Coronary artery (tissue), 2 donors: ENCODE measurements around the gene TRPV3.
A peak's percentile ranks its signal among the peaks of the same experiment; 100 is the strongest.

Experiments used
- DNase-seq: peaks from one replicate; pipeline ENCODE4 v3.0.0-alpha.2; 2017; ENCODE audit warnings: low spot score
- H3K27ac ChIP-seq, 2 donors: fragments of 200-600 bp; sonication (generic); one replicate each; pipeline ENCODE4 v1.5.1; 2016 to 2019
- H3K4me3 ChIP-seq: fragments of 200-600 bp; sonication (generic); 2 replicates; pipeline ENCODE4 v1.5.1; 2016; ENCODE audit warnings: mild to moderate bottlenecking, moderate library complexity
- TF ChIP-seq, protein P1 (sequence below): fragments of 200-600 bp; sonication (generic); IDR thresholded peaks from one replicate; pipeline ENCODE4 v1.5.1; 2019; ENCODE audit warnings: antibody characterized with exemption

Gene TRPV3

DNA sequence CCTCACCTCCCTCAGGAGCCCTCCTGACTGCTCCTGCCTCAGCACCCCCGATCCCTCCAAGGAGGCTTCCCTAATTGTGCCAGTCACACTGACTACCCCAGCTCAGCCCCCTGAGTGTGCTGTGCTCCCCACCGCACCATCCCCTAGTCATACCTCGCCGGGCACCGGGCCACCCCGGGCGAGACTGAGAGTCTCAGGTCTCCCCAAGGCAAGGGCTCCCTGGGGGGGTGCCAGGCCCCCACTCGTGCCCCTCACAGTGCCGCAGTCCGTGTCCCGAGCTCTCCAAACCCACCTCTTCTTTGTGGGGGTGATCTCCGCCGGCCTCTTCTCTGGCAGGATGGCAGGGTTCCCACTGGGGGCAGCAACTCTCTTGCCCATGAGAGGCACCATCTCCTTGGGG, 3.2 kb downstream of the TRPV3 start:
- no peak overlapping the region for H3K4me3 ChIP-seq
- TF ChIP-seq, protein P1, sequence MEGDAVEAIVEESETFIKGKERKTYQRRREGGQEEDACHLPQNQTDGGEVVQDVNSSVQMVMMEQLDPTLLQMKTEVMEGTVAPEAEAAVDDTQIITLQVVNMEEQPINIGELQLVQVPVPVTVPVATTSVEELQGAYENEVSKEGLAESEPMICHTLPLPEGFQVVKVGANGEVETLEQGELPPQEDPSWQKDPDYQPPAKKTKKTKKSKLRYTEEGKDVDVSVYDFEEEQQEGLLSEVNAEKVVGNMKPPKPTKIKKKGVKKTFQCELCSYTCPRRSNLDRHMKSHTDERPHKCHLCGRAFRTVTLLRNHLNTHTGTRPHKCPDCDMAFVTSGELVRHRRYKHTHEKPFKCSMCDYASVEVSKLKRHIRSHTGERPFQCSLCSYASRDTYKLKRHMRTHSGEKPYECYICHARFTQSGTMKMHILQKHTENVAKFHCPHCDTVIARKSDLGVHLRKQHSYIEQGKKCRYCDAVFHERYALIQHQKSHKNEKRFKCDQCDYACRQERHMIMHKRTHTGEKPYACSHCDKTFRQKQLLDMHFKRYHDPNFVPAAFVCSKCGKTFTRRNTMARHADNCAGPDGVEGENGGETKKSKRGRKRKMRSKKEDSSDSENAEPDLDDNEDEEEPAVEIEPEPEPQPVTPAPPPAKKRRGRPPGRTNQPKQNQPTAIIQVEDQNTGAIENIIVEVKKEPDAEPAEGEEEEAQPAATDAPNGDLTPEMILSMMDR, result no peak
- peak; percentile 47 for DNase-seq
- no peak overlapping the region for H3K27ac ChIP-seq

GRCh38 chr17:3553419-3554401, 3.9 kb downstream of the TRPV3 start:
- Histone ChIP-seq H3K27ac (no peak overlapping the region), H3K4me3 (no peak overlapping the region)
- DNase-seq, result peak; percentile 43
- TF ChIP-seq, protein P1, result no peak

GRCh38 chr17:3552916-3553315, 4.7 kb downstream of the TRPV3 start:
- DNase-seq, result no peak
- Histone ChIP-seq H3K27ac (no peak overlapping the region), H3K4me3 (no peak overlapping the region)
- TF ChIP-seq, protein P1, result no peak

DNA sequence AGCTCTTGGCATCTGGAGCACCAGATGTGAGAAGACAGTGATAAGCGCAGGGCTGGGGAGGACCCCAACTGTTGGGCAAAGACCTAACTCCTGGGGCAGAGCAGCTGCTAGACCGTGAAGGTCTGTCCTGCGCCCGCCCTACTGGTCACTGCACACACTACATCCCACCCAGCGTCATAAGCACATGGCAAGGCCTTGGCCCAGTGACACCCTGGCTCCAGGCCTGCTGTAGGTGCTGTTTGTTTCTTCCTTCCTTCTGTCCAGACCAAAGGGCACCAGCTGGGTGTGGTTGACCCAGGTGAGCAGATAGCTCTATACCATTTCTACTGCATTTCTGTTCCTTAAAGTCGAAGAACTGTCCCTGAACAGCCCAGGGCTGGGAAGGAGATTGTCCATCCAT, 6.4 kb downstream of the TRPV3 start:
- Histone ChIP-seq H3K27ac (no peak overlapping the region), H3K4me3 (no peak overlapping the region)
- peak; percentile 47 for DNase-seq
- TF ChIP-seq, protein P1, result no peak

DNA sequence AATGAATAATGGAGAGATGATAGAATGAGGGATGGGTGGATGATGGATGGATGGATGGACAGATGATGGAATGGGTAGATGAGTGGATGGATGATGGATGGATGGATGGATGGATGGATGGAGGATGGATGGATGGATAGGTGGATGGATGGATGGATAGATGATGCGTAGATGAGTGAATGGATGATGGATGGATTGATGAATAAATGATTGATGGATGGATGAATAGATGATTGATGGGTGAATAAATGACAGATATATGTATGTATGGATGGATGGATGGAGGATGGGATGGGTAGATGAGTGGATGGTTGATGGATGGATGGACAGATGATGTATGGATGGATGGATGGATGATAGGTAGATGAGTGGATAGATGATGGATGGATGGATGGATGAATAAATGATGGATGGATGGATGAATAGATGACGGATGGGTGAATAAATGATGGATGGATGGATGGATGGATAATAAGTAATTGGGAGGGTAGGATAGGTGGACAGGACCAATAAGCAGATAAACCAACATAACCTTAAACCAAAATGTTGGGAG, 7.9 kb downstream of the TRPV3 start:
- TF ChIP-seq, protein P1, result no peak
- no peak overlapping the region for H3K4me3 ChIP-seq
- DNase-seq, result no peak
- H3K27ac ChIP-seq, result no peak overlapping the region

- no peak overlapping the region for H3K4me3 ChIP-seq
- no peak overlapping the region for H3K27ac ChIP-seq
- TF ChIP-seq, protein P1, result no peak
- peak; percentile 45 for DNase-seq
Measured at GRCh38 chr17:3547628-3548027, 10.0 kb downstream of the TRPV3 start.
